Occipital lobe (tissue), 2 donors: ENCODE data around the gene FOXRED1. TPM values are rescaled to one million over a fixed set of nuclear protein-coding genes. Genes with fewer than 3 reads are reported as not detected.
"Not testable (repeated sequence)": the region's sequence is repeated elsewhere in the genome, so short reads cannot be mapped to it uniquely, and the experiment has no call there.

Source experiments
- DNase-seq: peaks from one replicate; lab custom pipeline; 2025; lab: John Stamatoyannopoulos, UW
- total RNA-seq: library from RNA; depleted of rRNA; stranded (reverse); fragments of >200 nt; gene quantifications from one replicate; pipeline ENCODE4 v1.2.3, GENCODE V29; 2014

Gene FOXRED1
- total RNA-seq: 15.3 TPM

GRCh38 chr11:126268708-126269579, at the start of gene FOXRED1, which contains the start of gene SRPRA:
FOXRED1 (plus strand) TSS chr11:126269154; CDS start chr11:126269207, 53 bp downstream.
SRPRA (minus strand) TSS chr11:126268895; CDS start chr11:126268804, 91 bp downstream.
- peak; percentile 99 for DNase-seq

GRCh38 chr11:126219547-126219946, 49.4 kb upstream of the FOXRED1 start:
- DNase-seq: no peak

GRCh38 chr11:126224647-126225294, 44.2 kb upstream of the FOXRED1 start:
- DNase-seq: no peak

- no peak for DNase-seq
Observed at GRCh38 chr11:126225295-126225665, 43.7 kb upstream of the FOXRED1 start.

GRCh38 chr11:126226334-126227084, 42.4 kb upstream of the FOXRED1 start:
- DNase-seq: no peak

GRCh38 chr11:126229858-126230540, 39.0 kb upstream of the FOXRED1 start:
- DNase-seq: no peak

- DNase-seq: no peak
Observed at GRCh38 chr11:126231725-126232459, 37.1 kb upstream of the FOXRED1 start.

GRCh38 chr11:126232683-126233082, 36.3 kb upstream of the FOXRED1 start:
- no peak for DNase-seq

- DNase-seq: no peak
Observed at GRCh38 chr11:126233391-126233790, 35.6 kb upstream of the FOXRED1 start.

GRCh38 chr11:126246636-126247035, 22.3 kb upstream of the FOXRED1 start:
- no peak for DNase-seq

- DNase-seq: no peak
Observed at GRCh38 chr11:126253265-126253664, 15.7 kb upstream of the FOXRED1 start.

GRCh38 chr11:126254819-126255218, 14.1 kb upstream of the FOXRED1 start:
- DNase-seq: no peak

- DNase-seq: not testable (repeated sequence)
Observed at GRCh38 chr11:126255507-126255906, 13.4 kb upstream of the FOXRED1 start.

GRCh38 chr11:126256216-126256615, 12.7 kb upstream of the FOXRED1 start:
- no peak for DNase-seq

- DNase-seq: no peak
Observed at GRCh38 chr11:126257144-126257543, 11.8 kb upstream of the FOXRED1 start.

GRCh38 chr11:126257764-126258163, 11.2 kb upstream of the FOXRED1 start:
- DNase-seq: no peak

GRCh38 chr11:126262216-126262615, 6.7 kb upstream of the FOXRED1 start:
- no peak for DNase-seq

GRCh38 chr11:126263489-126263888, 5.5 kb upstream of the FOXRED1 start:
- DNase-seq: no peak

GRCh38 chr11:126265811-126266210, 3.1 kb upstream of the FOXRED1 start:
- DNase-seq: no peak

- no peak for DNase-seq
Observed at GRCh38 chr11:126267650-126268049, 1.3 kb upstream of the FOXRED1 start.

GRCh38 chr11:126268361-126268707, 620 bp upstream of the FOXRED1 start:
- DNase-seq: no peak
